OCI-M2 (cell line): Measurements from ENCODE around the gene TGM4.

ENCODE experiments used
- DNase-seq: peaks from one replicate; lab custom pipeline; 2025; ENCODE audit not compliant: unreplicated experiment; lab: John Stamatoyannopoulos, UW

TGM4 gene

DNA sequence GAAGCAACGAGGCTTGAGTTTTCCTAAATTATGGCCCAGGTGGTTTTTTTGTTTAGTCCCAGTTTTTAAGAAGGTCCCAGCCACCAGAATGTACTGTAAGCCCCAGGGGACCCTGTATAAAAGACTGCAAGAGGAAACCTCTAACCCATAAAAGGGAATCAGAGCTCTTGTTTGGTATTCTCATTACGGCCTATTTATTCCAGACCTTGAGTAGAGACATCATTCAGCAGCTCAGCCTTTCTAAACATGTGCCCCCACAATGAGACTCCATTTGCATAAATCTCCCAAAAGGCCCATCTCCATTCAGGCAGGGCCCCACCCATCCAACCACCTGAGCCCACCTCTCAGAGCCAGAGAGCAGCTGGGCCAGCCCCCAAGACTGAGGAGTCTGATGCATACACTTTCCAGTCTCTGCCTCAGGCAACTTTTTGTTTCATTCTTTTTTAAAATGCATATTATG lies 75.9 kb downstream of the TGM4 start:
- DNase-seq, result no peak

DNA sequence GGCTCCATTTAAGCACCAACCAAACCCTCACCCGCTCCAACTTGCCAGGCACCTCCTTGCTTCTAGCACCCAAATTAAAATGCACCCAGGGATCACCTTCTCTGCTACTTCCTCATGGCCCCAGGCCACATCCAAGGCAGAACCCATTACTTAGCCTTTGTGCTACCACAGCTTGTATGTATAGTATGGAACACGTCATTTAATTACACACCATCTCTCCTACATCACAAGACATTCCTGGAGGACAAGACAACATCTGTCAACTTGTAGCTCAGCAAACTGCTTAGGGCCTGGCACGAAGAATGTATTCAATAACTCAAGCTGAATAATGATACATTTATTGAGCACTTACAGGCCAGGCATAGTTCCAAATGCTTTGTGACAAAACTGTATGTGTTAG lies 78.3 kb downstream of the TGM4 start:
- DNase-seq, result no peak

DNA sequence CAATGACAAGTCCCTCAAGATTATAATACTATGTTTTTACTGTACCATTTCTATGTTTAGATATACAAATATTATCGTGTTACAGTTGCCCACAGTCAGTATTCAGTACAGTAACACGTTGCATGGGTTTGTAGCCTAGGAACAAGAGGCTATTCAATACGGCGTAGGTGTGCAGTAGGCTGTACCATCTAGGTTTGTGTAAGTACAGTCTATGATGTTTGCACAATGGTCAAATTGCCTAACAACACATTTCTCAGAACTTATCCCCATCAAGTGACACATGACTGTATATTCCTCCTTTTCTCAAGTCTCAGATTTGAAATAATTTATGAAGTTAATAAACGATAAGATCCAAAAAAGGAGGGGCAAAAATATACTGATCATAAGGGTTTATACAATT lies 79.9 kb downstream of the TGM4 start:
- no peak for DNase-seq

DNA sequence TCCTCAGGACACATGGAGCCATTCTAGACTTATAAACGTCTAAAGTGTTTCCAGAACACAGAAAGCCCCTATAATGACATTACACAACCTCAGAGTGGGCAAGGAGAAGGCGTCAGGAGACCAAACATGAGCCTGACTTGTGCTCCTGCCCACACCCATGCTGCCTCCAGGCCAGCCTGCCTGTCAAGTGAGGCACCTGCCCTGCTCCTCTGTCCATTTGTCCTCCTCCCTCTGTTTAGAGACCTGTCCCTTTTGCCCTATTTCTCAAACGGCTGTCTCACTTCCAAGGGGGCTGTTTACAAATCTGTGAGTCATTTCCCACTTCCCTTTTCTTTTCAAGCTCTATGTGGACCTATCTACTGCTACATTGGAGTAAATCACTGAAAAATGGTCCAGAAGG lies 80.6 kb downstream of the TGM4 start:
- DNase-seq, result no peak

DNA sequence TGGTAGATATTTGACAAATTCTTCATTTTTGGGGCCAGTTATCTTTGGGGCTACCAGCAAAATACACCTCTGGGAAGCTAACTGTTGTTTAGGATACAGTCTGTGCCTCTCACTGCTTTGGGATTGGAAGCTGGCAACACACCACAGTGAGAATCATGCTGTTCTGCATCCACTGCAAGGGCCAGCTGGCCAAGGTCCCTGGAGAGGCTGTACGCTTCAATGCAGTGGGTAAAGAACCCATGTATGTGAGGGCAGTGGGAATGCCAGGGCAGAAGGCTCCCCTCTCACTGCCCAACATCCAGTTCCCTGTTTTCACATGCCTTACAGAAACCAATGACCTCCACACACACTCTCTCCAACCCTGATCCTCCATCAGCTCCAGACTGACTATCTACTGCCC lies 81.5 kb downstream of the TGM4 start:
- DNase-seq, result no peak

DNA sequence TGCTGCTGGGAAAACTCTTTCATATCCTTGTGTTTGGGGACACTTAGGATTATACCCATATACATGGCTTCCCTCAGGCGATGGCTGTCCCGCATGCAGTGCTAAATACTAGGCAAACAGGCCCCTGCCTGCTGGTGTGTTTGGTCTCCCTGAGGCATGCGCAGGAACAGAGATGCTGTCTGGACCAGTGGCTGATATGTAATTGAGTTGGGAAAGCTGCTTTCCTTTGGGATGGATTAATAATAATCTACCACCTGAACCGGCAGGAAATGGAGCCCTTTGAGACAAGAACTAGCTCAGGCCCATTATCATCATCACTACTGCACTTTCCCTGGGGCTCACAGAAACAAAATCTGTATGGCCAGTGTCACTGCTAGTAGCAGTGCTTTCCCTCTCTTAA lies 83.6 kb downstream of the TGM4 start:
- DNase-seq, result no peak

DNA sequence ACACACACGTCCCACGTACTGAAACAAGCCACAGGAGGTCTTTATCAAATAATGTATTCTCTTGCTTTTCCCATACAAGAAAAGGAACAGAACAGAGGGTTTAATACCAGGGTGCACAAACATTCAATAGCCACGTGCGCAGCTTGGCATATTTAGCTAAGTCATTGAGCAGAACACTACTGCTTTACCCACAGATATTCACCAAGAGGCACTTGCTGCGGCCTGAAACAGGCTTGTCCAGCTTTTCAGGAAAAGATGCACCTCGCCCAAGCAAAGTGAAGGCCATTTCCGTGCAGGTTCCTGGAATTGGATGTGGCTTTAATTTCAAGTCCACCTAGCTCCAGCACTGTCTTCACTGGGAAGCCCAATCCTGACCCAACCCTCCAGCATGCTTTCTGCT lies 84.0 kb downstream of the TGM4 start:
- DNase-seq, result no peak

DNA sequence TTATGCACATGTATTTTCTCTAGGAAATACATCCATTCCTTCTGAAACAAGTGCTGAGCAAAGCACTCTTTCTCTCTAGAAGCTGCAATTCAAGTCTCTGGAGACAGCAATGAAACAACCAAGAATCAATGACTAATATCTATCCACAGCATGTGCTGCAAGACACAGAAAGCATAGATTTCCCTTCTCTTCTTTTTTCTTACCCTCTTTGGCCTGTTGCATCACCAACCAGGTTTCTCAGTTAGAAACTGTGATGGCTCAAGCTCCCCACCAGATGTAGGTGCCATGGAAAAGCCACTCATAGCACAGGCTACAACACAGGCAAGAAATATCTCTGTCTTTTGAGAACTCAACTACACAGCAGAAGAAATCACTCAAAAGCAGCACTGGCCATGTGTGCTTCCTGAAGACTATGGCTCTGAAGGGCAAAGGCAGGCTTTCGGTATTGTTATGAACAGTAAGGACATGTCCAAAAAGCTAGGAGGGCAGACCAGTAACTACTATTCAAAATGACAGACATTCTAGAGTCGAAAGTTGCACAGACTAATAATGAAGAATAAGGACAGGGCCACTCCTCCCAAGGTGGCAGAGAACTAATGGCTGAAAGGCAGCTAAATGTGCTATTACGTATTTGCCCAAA lies 86.1 kb downstream of the TGM4 start:
- no peak for DNase-seq

DNA sequence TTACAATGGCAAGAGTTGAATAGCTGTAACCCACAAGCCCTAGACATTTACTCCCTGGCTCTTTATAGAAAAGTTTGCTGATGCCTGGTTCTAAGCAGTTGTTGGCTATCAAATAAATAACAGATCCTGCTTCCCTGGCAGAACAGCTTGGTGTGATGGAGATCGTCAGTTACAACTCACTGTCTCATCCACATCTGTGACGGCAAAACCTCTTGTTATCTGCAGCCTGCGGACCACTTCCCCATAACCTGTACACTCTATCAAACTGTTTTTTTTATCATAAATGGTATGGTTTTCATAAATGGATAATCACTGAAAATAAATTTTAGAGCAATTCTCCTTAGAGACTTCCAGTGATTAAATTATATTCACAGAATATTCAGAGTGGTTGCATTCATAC lies 87.5 kb downstream of the TGM4 start:
- no peak for DNase-seq

DNA sequence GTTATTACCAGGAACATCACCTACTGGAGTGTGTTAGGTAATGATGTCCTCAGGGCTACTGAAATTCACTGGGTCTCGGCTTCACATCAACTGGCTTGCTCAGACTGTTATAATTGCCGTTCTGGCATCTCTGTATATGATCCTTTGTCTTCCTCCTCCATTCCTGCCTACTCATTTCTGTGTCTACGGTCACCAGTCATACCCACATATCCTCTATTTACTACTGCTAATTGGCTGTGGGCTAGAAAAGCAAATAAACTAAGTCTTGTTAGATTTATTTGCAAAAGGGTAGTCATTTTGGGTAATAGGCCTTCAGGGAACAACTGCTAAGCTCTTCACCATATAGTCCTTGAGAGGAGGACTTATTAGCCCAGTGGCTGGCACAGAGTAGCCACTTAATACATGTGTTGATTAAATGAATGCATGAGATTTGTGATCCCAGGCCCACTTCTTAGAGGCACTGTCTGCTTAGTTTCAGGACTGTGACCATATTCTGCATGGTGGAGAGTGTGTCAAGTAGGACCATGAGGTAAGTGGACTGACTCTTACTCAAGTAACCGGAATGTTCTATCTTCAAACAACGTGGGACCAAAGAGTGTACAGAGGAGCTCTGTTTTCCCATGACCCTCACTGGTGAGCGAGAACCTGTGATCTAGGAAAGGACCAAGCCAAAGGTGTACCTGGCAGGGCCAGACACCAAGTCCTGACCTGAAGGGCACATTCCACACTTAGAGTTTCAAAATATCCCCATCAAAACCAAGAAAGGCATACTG lies 88.4 kb downstream of the TGM4 start:
- no peak for DNase-seq

DNA sequence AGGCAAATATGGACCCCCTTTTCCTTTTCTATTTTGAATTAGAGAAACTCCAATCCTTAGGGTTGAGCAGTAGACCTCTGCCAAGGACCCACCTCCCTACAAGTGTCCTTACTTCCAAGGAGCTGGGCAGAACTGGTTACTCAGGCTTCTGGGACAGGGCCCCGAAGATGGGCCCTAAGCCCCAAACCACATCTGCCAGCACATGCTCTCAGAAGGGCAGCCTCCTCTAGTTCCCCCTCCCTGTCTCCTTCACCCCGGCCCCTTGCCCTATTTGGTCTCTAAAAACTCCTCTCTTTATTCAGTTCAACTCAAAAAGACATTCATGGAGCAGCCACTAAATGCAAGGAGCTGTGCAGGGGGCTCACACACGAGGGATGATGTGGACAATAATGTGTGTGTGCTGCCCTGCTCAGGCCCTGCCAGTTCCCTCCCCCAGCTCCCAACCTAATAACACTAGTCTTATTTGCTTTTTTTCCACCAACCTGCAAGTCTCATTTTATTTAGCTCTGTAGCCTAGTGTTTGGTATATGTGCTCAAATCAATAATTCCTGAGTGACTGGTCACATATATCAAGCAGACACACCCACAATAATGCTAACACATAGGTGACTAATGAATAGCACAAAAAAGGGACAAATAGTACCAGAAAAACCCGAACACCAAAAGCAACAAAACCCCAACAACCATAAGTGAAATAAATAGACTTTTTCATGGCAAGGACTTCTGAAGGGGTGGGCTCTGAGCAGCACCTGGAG lies 89.3 kb downstream of the TGM4 start:
- no peak for DNase-seq
